ENCODE results near the gene ANKIB1.
"Not testable (repeated sequence)": the region's sequence is repeated elsewhere in the genome, so short reads cannot be mapped to it uniquely, and the experiment has no call there.

ANKIB1 gene

GRCh38 chr7:92331508-92331907, 85.7 kb downstream of the ANKIB1 start:
- DNase-seq = no peak

GRCh38 chr7:92332782-92333181, 87.0 kb downstream of the ANKIB1 start:
- DNase-seq = no peak

- no peak for DNase-seq
Measured at GRCh38 chr7:92333866-92334265, 88.1 kb downstream of the ANKIB1 start.

GRCh38 chr7:92335574-92335973, 89.8 kb downstream of the ANKIB1 start:
- no peak for DNase-seq

GRCh38 chr7:92336662-92337340, 91.0 kb downstream of the ANKIB1 start:
- DNase-seq = no peak

GRCh38 chr7:92340016-92340415, 94.2 kb downstream of the ANKIB1 start:
- DNase-seq = no peak

- no peak for DNase-seq
Measured at GRCh38 chr7:92343714-92344113, 97.9 kb downstream of the ANKIB1 start.

GRCh38 chr7:92352009-92352408, 106.2 kb downstream of the ANKIB1 start:
- no peak for DNase-seq

- DNase-seq = no peak
Measured at GRCh38 chr7:92354214-92354613, 108.4 kb downstream of the ANKIB1 start.

- no peak for DNase-seq
Measured at GRCh38 chr7:92356406-92356805, 110.6 kb downstream of the ANKIB1 start.

- no peak for DNase-seq
Measured at GRCh38 chr7:92357260-92357659, 111.5 kb downstream of the ANKIB1 start.

- DNase-seq = not testable (repeated sequence)
Measured at GRCh38 chr7:92359179-92359578, 113.4 kb downstream of the ANKIB1 start.

GRCh38 chr7:92359801-92360200, 114.0 kb downstream of the ANKIB1 start:
- DNase-seq = no peak

GRCh38 chr7:92360387-92360786, 114.6 kb downstream of the ANKIB1 start:
- no peak for DNase-seq

- DNase-seq = no peak
Measured at GRCh38 chr7:92362131-92362530, 116.4 kb downstream of the ANKIB1 start.

GRCh38 chr7:92366730-92367129, 121.0 kb downstream of the ANKIB1 start:
- DNase-seq = no peak

GRCh38 chr7:92368741-92369140, 123.0 kb downstream of the ANKIB1 start:
- DNase-seq = no peak

- DNase-seq = no peak
Measured at GRCh38 chr7:92375013-92375412, 129.2 kb downstream of the ANKIB1 start.

GRCh38 chr7:92391071-92391470, 145.3 kb downstream of the ANKIB1 start:
- no peak for DNase-seq

GRCh38 chr7:92397542-92397941, 151.8 kb downstream of the ANKIB1 start:
- DNase-seq = no peak

GRCh38 chr7:92400013-92400412, 154.2 kb downstream of the ANKIB1 start:
- DNase-seq = no peak

GRCh38 chr7:92402920-92403759, 157.4 kb downstream of the ANKIB1 start:
- DNase-seq = peak in 1 of 2 experiments; percentile 59

GRCh38 chr7:92403760-92404074, 157.9 kb downstream of the ANKIB1 start:
- no peak for DNase-seq

GRCh38 chr7:92404170-92404614, 158.4 kb downstream of the ANKIB1 start:
- no peak for DNase-seq

All from NCI-H524 (cell line).